Fibroblast of skin of right biceps (primary cell): ENCODE data around the gene TSHZ1.
"Not testable (repeated sequence)": the region's sequence is repeated elsewhere in the genome, so short reads cannot be mapped to it uniquely, and the experiment has no call there.

Experiments
- DNase-seq: peaks from one replicate; pipeline ENCODE4 v3.0.0-alpha.2; 2013

TSHZ1 gene

GRCh38 chr18:75317300-75317699, 106.7 kb downstream of the TSHZ1 start:
- DNase-seq, result no peak

DNA sequence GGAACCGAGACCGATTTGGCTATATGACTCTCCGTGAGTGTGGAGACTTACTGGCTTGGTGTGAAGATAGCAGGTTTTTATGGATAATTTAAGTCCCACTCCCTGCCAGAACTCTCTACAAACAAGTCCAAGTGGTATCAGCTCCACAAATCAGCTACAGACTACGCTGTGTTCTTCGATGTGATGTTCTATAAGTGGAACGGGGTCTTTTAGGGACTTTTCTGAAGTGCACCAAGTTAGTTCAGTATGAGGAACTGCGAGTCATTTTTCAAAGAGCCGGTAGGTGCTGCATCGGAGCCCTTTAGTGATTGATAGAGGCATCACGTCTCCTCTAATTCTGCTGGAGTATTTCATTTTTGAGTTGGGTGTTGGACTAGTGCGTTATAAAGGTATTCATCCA, 107.1 kb downstream of the TSHZ1 start:
- no peak for DNase-seq

GRCh38 chr18:75319905-75320304, 109.3 kb downstream of the TSHZ1 start:
- no peak for DNase-seq

DNA sequence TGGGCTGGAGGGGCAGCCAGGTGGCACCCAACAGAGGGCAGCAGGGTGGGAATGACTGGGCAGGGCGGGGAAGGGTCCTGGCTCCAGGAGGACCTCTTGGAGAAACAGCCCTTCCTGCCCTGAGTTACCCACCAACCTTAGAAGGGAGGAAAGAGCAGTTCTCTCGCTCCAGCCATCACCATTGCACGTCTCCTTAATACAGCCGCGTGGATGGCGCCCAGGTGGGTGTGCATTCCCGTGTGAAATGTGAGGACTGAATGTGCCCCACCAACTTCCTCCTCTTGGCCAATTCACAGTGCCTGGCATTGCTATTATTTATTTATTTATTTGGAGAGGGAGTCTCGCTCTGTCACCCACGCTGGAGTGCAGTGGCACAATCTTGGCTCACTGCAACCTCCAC, 109.9 kb downstream of the TSHZ1 start:
- DNase-seq, result no peak

GRCh38 chr18:75321431-75321830, 110.8 kb downstream of the TSHZ1 start:
- DNase-seq, result no peak

GRCh38 chr18:75322206-75322605, 111.6 kb downstream of the TSHZ1 start:
- no peak for DNase-seq

- no peak for DNase-seq
Measured at GRCh38 chr18:75323821-75324585, 113.4 kb downstream of the TSHZ1 start.

DNA sequence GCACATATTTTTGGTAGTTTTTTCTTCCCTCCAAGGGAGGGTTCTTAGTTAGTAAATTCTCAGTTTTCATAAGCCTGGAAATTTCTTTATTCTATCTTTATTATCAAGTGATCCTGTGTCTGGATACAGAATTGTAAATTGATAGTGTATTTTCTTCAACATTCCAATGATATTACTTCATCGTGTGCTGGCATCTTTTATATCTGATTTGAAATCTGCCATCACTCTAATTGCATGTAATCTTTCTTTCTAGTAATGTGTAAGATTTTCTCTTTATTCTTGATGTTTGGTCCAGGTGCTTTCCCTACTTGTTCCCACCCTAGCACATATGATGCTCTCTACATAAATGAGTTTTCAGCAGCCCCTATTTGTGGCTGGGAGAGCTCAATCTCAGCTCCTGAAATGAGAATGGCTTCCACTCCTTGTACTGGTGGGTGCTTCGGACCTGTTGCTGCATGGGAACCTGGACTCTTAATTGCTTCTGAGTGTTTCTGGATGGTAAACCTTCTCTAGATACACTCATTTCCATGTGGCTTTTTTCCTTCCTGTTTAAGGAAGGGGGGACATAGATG, 114.2 kb downstream of the TSHZ1 start:
- no peak for DNase-seq

DNA sequence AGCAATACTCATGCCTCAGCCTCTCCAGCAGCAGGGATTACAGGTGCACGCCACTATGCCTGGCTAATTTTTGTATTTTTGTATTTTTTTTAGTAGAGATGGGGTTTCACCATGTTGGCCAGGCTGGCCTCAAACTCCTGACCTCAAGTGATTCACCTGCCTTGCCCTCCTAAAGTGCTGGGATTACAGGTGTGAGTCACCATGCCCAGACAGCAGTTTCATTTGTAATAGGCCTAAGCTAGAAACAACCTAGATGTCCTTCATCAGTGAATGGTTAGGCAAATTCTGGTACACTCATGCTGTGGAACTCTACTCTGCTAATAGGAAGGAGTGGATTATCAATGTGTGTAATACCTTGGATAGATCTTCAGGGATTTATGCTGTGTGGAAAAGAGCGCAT, 119.2 kb downstream of the TSHZ1 start:
- DNase-seq, result not testable (repeated sequence)

GRCh38 chr18:75330308-75330707, 119.7 kb downstream of the TSHZ1 start:
- DNase-seq, result no peak

GRCh38 chr18:75334869-75335268, 124.3 kb downstream of the TSHZ1 start:
- DNase-seq, result no peak

- no peak for DNase-seq
Measured at GRCh38 chr18:75335511-75335910, 124.9 kb downstream of the TSHZ1 start.

- no peak for DNase-seq
Measured at GRCh38 chr18:75336767-75337166, 126.2 kb downstream of the TSHZ1 start.

GRCh38 chr18:75337348-75337747, 126.8 kb downstream of the TSHZ1 start:
- no peak for DNase-seq

GRCh38 chr18:75338631-75339030, 128.0 kb downstream of the TSHZ1 start:
- DNase-seq, result no peak
